NCI-H1105 treated with DMSO at 0.1 percent for 48 hours (cell line): ENCODE results near the gene ZNF787.
"Not testable (repeated sequence)": the region's sequence is repeated elsewhere in the genome, so short reads cannot be mapped to it uniquely, and the experiment has no call there.

ENCODE experiments used
- DNase-seq: peaks from one replicate; lab custom pipeline; 2025; lab: John Stamatoyannopoulos, UW

The ZNF787 gene

GRCh38 chr19:56105831-56106396 is 15.2 kb downstream of the ZNF787 start:
- not testable (repeated sequence) for DNase-seq

- DNase-seq: peak; percentile 83
Measured at GRCh38 chr19:56105090-56105701, 15.9 kb downstream of the ZNF787 start.

- DNase-seq: no peak
Measured at GRCh38 chr19:56104423-56104822, 16.7 kb downstream of the ZNF787 start.

- no peak for DNase-seq
Measured at GRCh38 chr19:56103027-56103614, 18.0 kb downstream of the ZNF787 start.

GRCh38 chr19:56101746-56102535 is 19.2 kb downstream of the ZNF787 start:
- DNase-seq: no peak

GRCh38 chr19:56101095-56101494 is 20.0 kb downstream of the ZNF787 start:
- no peak for DNase-seq

GRCh38 chr19:56099638-56100539 is 21.2 kb downstream of the ZNF787 start:
- DNase-seq: no peak

GRCh38 chr19:56098731-56099568 is 22.1 kb downstream of the ZNF787 start:
- DNase-seq: no peak

GRCh38 chr19:56098237-56098636 is 22.9 kb downstream of the ZNF787 start:
- not testable (repeated sequence) for DNase-seq

- no peak for DNase-seq
Measured at GRCh38 chr19:56097776-56098175, 23.3 kb downstream of the ZNF787 start.

GRCh38 chr19:56097306-56097705 is 23.8 kb downstream of the ZNF787 start:
- no peak for DNase-seq

GRCh38 chr19:56096665-56097064 is 24.4 kb downstream of the ZNF787 start:
- no peak for DNase-seq

- no peak for DNase-seq
Measured at GRCh38 chr19:56094449-56094848, 26.6 kb downstream of the ZNF787 start.

GRCh38 chr19:56092685-56093631 is 28.1 kb downstream of the ZNF787 start:
- DNase-seq: no peak

- DNase-seq: peak; percentile 60
Measured at GRCh38 chr19:56091751-56092546, 29.1 kb downstream of the ZNF787 start.

GRCh38 chr19:56091066-56091490 is 30.0 kb downstream of the ZNF787 start:
- DNase-seq: no peak

GRCh38 chr19:56089344-56089743 is 31.8 kb downstream of the ZNF787 start:
- DNase-seq: no peak

- DNase-seq: no peak
Measured at GRCh38 chr19:56088497-56089215, 32.4 kb downstream of the ZNF787 start.
